Erythroblast (primary cell): Measurements from ENCODE around the gene SLC38A3.

Experiments
- GATA1 ChIP-seq: IDR thresholded peaks from 2 replicates; pipeline ENCODE4 v1.6.1; 2011; ENCODE audit warnings: low read depth, mild to moderate bottlenecking, control low read depth, low read length, moderate library complexity
- POLR2A ChIP-seq: IDR thresholded peaks from 2 replicates; pipeline ENCODE4 v1.6.1; 2011; ENCODE audit warnings: mild to moderate bottlenecking, low read length

DNA sequence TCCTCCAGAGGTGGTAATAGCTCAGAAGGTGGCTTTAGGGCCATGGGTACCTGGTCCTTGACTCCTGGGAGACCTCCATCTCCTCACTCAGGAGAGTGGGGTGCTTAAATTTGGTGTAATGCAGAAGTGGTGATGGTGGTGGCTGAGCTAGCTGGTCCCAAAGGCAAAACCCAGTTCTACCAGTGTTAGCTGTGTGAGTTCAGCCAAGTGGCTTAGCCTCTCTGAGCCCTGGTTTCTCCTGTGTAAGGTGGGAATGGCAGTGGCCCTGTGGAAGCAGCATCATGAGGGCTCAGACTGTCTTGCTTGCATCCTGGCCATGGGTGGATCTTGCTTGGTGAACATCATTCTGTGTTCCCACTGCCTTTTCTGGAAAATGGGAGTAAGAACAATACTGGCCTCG is 40.6 kb upstream of the SLC38A3 start:
- no peak for TF ChIP-seq POLR2A
- no peak for TF ChIP-seq GATA1
